ENCODE data around the gene RNLS.

RNLS gene

GRCh38 chr10:88544140-88544870 is 38.8 kb downstream of the RNLS start:
- no peak overlapping the region for H3K4me3 ChIP-seq (replicated peaks in 1 of 2; ENCODE audit: low read depth in 2 of 2, low read length in 2 of 2)
- no peak for TF ChIP-seq CTCF (IDR thresholded peaks at IDR 0.05; ENCODE audit: low read depth, low read length)
- no peak for DNase-seq (ENCODE audit: low read depth in 2 of 2)

GRCh38 chr10:88542522-88542921 is 40.6 kb downstream of the RNLS start:
- peak in 1 of 2 donors; percentile 65 for DNase-seq (ENCODE audit: low read depth in 2 of 2)
- no peak overlapping the region for H3K4me3 ChIP-seq (replicated peaks in 1 of 2; ENCODE audit: low read depth in 2 of 2, low read length in 2 of 2)
- TF ChIP-seq CTCF (IDR thresholded peaks at IDR 0.05; ENCODE audit: low read depth, low read length): no peak

GRCh38 chr10:88541116-88541626 is 41.9 kb downstream of the RNLS start:
- no peak overlapping the region for H3K4me3 ChIP-seq (replicated peaks in 1 of 2; ENCODE audit: low read depth in 2 of 2, low read length in 2 of 2)
- no peak for TF ChIP-seq CTCF (IDR thresholded peaks at IDR 0.05; ENCODE audit: low read depth, low read length)
- DNase-seq (ENCODE audit: low read depth in 2 of 2): peak; percentile 72 to 85

GRCh38 chr10:88540351-88540750 is 42.8 kb downstream of the RNLS start:
- TF ChIP-seq CTCF (IDR thresholded peaks at IDR 0.05; ENCODE audit: low read depth, low read length): no peak
- no peak overlapping the region for H3K4me3 ChIP-seq (replicated peaks in 1 of 2; ENCODE audit: low read depth in 2 of 2, low read length in 2 of 2)
- DNase-seq (ENCODE audit: low read depth in 2 of 2): no peak

GRCh38 chr10:88538048-88538447 is 45.1 kb downstream of the RNLS start:
- peak; percentile 83 to 90 for DNase-seq (ENCODE audit: low read depth in 2 of 2)
- no peak overlapping the region for H3K4me3 ChIP-seq (replicated peaks in 1 of 2; ENCODE audit: low read depth in 2 of 2, low read length in 2 of 2)
- TF ChIP-seq CTCF (IDR thresholded peaks at IDR 0.05; ENCODE audit: low read depth, low read length): no peak

GRCh38 chr10:88537322-88537721 is 45.8 kb downstream of the RNLS start:
- no peak overlapping the region for H3K4me3 ChIP-seq (replicated peaks in 1 of 2; ENCODE audit: low read depth in 2 of 2, low read length in 2 of 2)
- TF ChIP-seq CTCF (IDR thresholded peaks at IDR 0.05; ENCODE audit: low read depth, low read length): no peak
- peak in 1 of 2 donors; percentile 18 for DNase-seq (ENCODE audit: low read depth in 2 of 2)
